Loucy (cell line): ENCODE results near the gene STON1.

Source experiments
- H2AFZ ChIP-seq: fragments of 200-600 bp; sonication (generic); 2 replicates; pipeline ENCODE4 v1.6.0; 2016; ENCODE audit warnings: antibody characterized with exemption, mild to moderate bottlenecking, low read length, moderate library complexity
- H3F3A ChIP-seq: fragments of 200-600 bp; 2 replicates; pipeline ENCODE4 v1.6.0; 2016; ENCODE audit warnings: antibody characterized with exemption, low read depth, mild to moderate bottlenecking
- H3K27me3 ChIP-seq: fragments of 200-600 bp; sonication (generic); 2 replicates; pipeline ENCODE4 v1.6.1; 2014; ENCODE audit warnings: low read length, mild to moderate bottlenecking; ENCODE audit not compliant: insufficient read depth, poor library complexity, severe bottlenecking
- H3K36me3 ChIP-seq: fragments of 200-600 bp; sonication (generic); 2 replicates; pipeline ENCODE4 v1.6.1; 2016; ENCODE audit warnings: low read length; ENCODE audit not compliant: insufficient read depth
- H3K4me1 ChIP-seq: fragments of 200-600 bp; sonication (generic); 2 replicates; pipeline ENCODE4 v1.5.1; 2014; ENCODE audit warnings: low read length, mild to moderate bottlenecking; ENCODE audit not compliant: insufficient read depth, poor library complexity, severe bottlenecking
- H3K4me2 ChIP-seq: fragments of 200-600 bp; sonication (generic); 2 replicates; pipeline ENCODE4 v1.6.0; 2014; ENCODE audit warnings: antibody characterized with exemption, low read length, low read depth, mild to moderate bottlenecking; ENCODE audit not compliant: poor library complexity, severe bottlenecking
- H3K4me3 ChIP-seq: fragments of 200-600 bp; sonication (generic); 2 replicates; pipeline ENCODE4 v1.5.1; 2014; ENCODE audit warnings: low read length, mild to moderate bottlenecking, mixed read lengths; ENCODE audit not compliant: poor library complexity, severe bottlenecking
- H3K79me2 ChIP-seq: fragments of 200-600 bp; sonication (generic); 2 replicates; pipeline ENCODE4 v1.6.1; 2014; ENCODE audit warnings: low read length; ENCODE audit not compliant: insufficient read depth
- H3K9ac ChIP-seq: fragments of 200-600 bp; sonication (generic); 2 replicates; pipeline ENCODE4 v1.6.0; 2014; ENCODE audit warnings: mild to moderate bottlenecking, low read depth, low read length, moderate library complexity; ENCODE audit not compliant: poor library complexity, severe bottlenecking
- H3K9me2 ChIP-seq: fragments of 200-600 bp; sonication (generic); replicated peaks from 2 replicates; pipeline ENCODE4 v1.6.1; 2016; ENCODE audit warnings: low read depth, low read length, mixed read lengths
- H3K9me3 ChIP-seq: fragments of 200-600 bp; sonication (generic); 2 replicates; pipeline ENCODE4 v1.6.1; 2014; ENCODE audit warnings: mild to moderate bottlenecking, antibody characterized with exemption, low read length, low read depth; ENCODE audit not compliant: insufficient read depth
- H4K20me1 ChIP-seq: fragments of 200-600 bp; sonication (generic); 2 replicates; pipeline ENCODE4 v1.6.0; 2014; ENCODE audit warnings: antibody characterized with exemption, low read length, mild to moderate bottlenecking; ENCODE audit not compliant: insufficient read depth, poor library complexity, severe bottlenecking
- EZH2phosphoT487 ChIP-seq: fragments of 200-600 bp; IDR thresholded peaks from 2 replicates; pipeline ENCODE4 v1.6.1; 2018; ENCODE audit warnings: antibody characterized with exemption, mild to moderate bottlenecking, moderate library complexity, borderline replicate concordance
- TF ChIP-seq, protein P1 (sequence below): fragments of 200-600 bp; sonication (generic); conservative IDR thresholded peaks from 2 replicates; pipeline ENCODE4 v1.5.1; 2014; ENCODE audit warnings: mild to moderate bottlenecking, antibody characterized with exemption, low read length

Gene STON1

GRCh38 chr2:48597492-48597891, 67.5 kb downstream of the STON1 start:
- Histone ChIP-seq H4K20me1 (no peaks in the 10 kb centered on the region), H3K27me3 (no peaks in the 10 kb centered on the region), H2AFZ (no peak overlapping the region), H3K4me1 (no peaks in the 10 kb centered on the region), H3K4me3 (no peak overlapping the region), H3K9me3 (no peaks in the 10 kb centered on the region), H3K9me2 (no peaks in the 10 kb centered on the region), H3K9ac (no peak overlapping the region), H3K36me3 (no peaks in the 10 kb centered on the region), H3F3A (no peaks in the 10 kb centered on the region; the same call in 1 of the 2 replicates), H3K4me2 (no peak overlapping the region), H3K79me2 (no peaks in the 10 kb centered on the region)
- TF ChIP-seq EZH2phosphoT487: no peak
- TF ChIP-seq, protein P1, sequence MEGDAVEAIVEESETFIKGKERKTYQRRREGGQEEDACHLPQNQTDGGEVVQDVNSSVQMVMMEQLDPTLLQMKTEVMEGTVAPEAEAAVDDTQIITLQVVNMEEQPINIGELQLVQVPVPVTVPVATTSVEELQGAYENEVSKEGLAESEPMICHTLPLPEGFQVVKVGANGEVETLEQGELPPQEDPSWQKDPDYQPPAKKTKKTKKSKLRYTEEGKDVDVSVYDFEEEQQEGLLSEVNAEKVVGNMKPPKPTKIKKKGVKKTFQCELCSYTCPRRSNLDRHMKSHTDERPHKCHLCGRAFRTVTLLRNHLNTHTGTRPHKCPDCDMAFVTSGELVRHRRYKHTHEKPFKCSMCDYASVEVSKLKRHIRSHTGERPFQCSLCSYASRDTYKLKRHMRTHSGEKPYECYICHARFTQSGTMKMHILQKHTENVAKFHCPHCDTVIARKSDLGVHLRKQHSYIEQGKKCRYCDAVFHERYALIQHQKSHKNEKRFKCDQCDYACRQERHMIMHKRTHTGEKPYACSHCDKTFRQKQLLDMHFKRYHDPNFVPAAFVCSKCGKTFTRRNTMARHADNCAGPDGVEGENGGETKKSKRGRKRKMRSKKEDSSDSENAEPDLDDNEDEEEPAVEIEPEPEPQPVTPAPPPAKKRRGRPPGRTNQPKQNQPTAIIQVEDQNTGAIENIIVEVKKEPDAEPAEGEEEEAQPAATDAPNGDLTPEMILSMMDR: no peak

DNA sequence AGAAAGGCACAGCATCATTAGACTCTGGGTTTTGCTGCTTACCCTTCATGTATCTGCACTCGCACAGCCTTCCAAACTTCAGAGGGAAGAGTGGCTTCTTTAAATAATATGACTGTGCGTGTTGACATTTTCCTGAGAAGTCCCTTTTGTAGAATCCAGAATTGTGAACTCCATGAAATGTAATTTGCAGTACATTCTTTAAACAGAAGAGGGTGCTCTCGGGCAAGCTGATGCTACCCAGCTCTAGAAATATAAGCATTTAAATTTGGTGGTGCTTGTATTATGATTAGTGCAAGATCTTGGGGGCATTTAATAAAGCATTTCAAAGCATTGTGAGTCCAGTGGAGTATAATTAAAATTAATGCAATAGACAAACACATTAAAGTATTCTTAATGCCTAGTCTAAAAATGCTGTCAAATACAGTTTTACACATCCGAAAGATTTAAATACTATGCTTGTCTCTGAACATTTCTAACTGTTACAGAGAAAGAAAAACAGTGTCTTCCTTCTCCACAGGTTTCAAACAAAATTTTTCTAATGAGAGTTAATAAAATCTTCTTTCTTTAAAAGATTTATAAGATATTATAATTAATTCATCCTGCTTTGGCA, 70.4 kb downstream of the STON1 start:
- Histone ChIP-seq H3K4me2 (no peak overlapping the region), H3K9me2 (no peaks in the 10 kb centered on the region), H3F3A (no peaks in the 10 kb centered on the region), H2AFZ (peak overlapping the region; percentile 80), H3K4me3 (no peak overlapping the region), H3K9ac (no peak overlapping the region), H3K27me3 (no peaks in the 10 kb centered on the region), H4K20me1 (no peaks in the 10 kb centered on the region), H3K4me1 (no peaks in the 10 kb centered on the region), H3K79me2 (no peaks in the 10 kb centered on the region), H3K36me3 (no peaks in the 10 kb centered on the region), H3K9me3 (no peaks in the 10 kb centered on the region)
- TF ChIP-seq, protein P1: peak; percentile 84
- TF ChIP-seq EZH2phosphoT487: no peak

DNA sequence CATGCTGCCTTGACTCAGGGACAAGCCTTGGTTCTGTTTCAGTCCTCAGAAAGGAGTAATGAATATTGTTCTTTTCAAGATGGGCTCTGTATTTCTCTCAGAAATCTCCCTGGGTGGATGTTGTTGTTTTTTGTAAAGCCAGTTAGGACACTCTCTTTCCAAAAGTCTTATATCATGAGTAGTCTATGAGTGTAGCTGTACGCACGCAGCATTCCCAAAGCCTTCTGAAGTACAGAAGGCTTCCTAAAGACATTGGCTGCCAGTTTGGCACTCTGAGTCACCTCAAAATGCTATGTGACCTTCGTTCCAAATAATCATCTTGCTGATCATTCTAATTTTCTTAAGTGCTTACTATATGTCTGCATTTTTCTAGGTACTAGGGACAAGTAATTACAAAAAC, 71.0 kb downstream of the STON1 start:
- no peak overlapping the region for H3K4me3 ChIP-seq
- no peaks in the 10 kb centered on the region for H4K20me1 ChIP-seq
- no peaks in the 10 kb centered on the region for H3F3A ChIP-seq
- H2AFZ ChIP-seq: no peak overlapping the region
- no peaks in the 10 kb centered on the region for H3K4me1 ChIP-seq
- no peak overlapping the region for H3K9ac ChIP-seq
- no peaks in the 10 kb centered on the region for H3K79me2 ChIP-seq
- H3K36me3 ChIP-seq: no peaks in the 10 kb centered on the region
- no peaks in the 10 kb centered on the region for H3K27me3 ChIP-seq
- no peaks in the 10 kb centered on the region for H3K9me2 ChIP-seq
- TF ChIP-seq, protein P1: no peak
- no peak for TF ChIP-seq EZH2phosphoT487
- H3K9me3 ChIP-seq: no peaks in the 10 kb centered on the region
- H3K4me2 ChIP-seq: no peak overlapping the region
